NCI-H187 (cell line): Measurements from ENCODE around the gene ERAP2.

Experiments
- DNase-seq, 2 experiments: peaks; one replicate each; lab custom pipeline; 2025; lab: John Stamatoyannopoulos, UW

Gene ERAP2

GRCh38 chr5:96931605-96932004 is 55.3 kb downstream of the ERAP2 start:
- DNase-seq = no peak

- no peak for DNase-seq
Measured at GRCh38 chr5:96932026-96932425, 55.7 kb downstream of the ERAP2 start.

GRCh38 chr5:96933764-96934707 is 57.7 kb downstream of the ERAP2 start:
- DNase-seq = peak in 1 of 2 experiments; percentile 68

- DNase-seq = peak; percentile 89 to 94
Measured at GRCh38 chr5:96934708-96935558, 58.6 kb downstream of the ERAP2 start.

- DNase-seq = peak; percentile 92 to 98
Measured at GRCh38 chr5:96935559-96936430, 59.5 kb downstream of the ERAP2 start, which contains the start of gene LNPEP. LNPEP (plus strand) TSS chr5:96936080; CDS start chr5:96936156, 76 bp downstream.

GRCh38 chr5:96936431-96937320 is 60.4 kb downstream of the ERAP2 start:
- no peak for DNase-seq

GRCh38 chr5:96940586-96940985 is 64.3 kb downstream of the ERAP2 start:
- DNase-seq = no peak

- DNase-seq = no peak
Measured at GRCh38 chr5:96941140-96941539, 64.8 kb downstream of the ERAP2 start.

GRCh38 chr5:96942078-96942477 is 65.8 kb downstream of the ERAP2 start:
- no peak for DNase-seq

- no peak for DNase-seq
Measured at GRCh38 chr5:96942911-96943310, 66.6 kb downstream of the ERAP2 start.

GRCh38 chr5:96943799-96944198 is 67.5 kb downstream of the ERAP2 start:
- DNase-seq = no peak

- DNase-seq = no peak
Measured at GRCh38 chr5:96945144-96945897, 69.0 kb downstream of the ERAP2 start.

- DNase-seq = no peak
Measured at GRCh38 chr5:96946381-96946780, 70.1 kb downstream of the ERAP2 start.

- DNase-seq = no peak
Measured at GRCh38 chr5:96952118-96952750, 75.9 kb downstream of the ERAP2 start.

- no peak for DNase-seq
Measured at GRCh38 chr5:96952974-96953730, 76.9 kb downstream of the ERAP2 start.

- no peak for DNase-seq
Measured at GRCh38 chr5:96957254-96958049, 81.2 kb downstream of the ERAP2 start.

GRCh38 chr5:96958977-96959376 is 82.7 kb downstream of the ERAP2 start:
- no peak for DNase-seq

- no peak for DNase-seq
Measured at GRCh38 chr5:96961053-96961452, 84.8 kb downstream of the ERAP2 start.
